CD4-positive, alpha-beta T cell (primary cell): ENCODE measurements around the gene KCNMA1. TPM values are rescaled to one million over a fixed set of nuclear protein-coding genes. Genes with fewer than 3 reads are reported as not detected.

Experiments used
- ATAC-seq: fragments of 200-7000 bp; cut with Tn5 transposase; one replicate; pipeline ENCODE4 v1.10.0; 2022; ENCODE audit warnings: mild to moderate bottlenecking; ENCODE audit not compliant: poor library complexity
- CTCF ChIA-PET: fragments of 350-600 bp; sonication (Branson Sonifier 250); formaldehyde crosslinking; loops from one replicate; lab custom pipeline; 2021; ENCODE audit warnings: antibody characterized with exemption, inconsistent platforms; lab: Charles Lee
- POLR2A ChIA-PET: fragments of 350-600 bp; sonication (Branson Sonifier 250); formaldehyde crosslinking; loops from one replicate; lab custom pipeline; 2021; ENCODE audit warnings: antibody characterized with exemption, inconsistent platforms; lab: Charles Lee
- DNase-seq, 14 experiments: peaks; one replicate each; pipeline ENCODE4 v3.0.0-alpha.2; 2013 to 2020; ENCODE audit warnings: mixed read lengths in 2 of 14
- H3K27ac ChIP-seq, 2 donors: one replicate each; pipeline versions ENCODE4 v1.5.1 to v1.7.0; 2013; ENCODE audit warnings: low read length in 2 of 2, low read depth in 1 of 2, mild to moderate bottlenecking in 1 of 2
- H3K27me3 ChIP-seq, 2 experiments: 1 replicate in 1 of 2; 2 replicates in 1 of 2; pipeline versions ENCODE4 v1.6.1 to v1.7.0; 2013; ENCODE audit warnings: low read length in 2 of 2, control low read depth in 1 of 2, mild to moderate bottlenecking in 1 of 2, moderate library complexity in 1 of 2; ENCODE audit not compliant: insufficient read depth in 2 of 2, control insufficient read depth in 1 of 2
- H3K36me3 ChIP-seq: one replicate; pipeline ENCODE4 v1.6.1; 2013; ENCODE audit warnings: low read length, control low read depth; ENCODE audit not compliant: insufficient read depth
- H3K4me1 ChIP-seq: one replicate; pipeline ENCODE4 v1.6.1; 2013; ENCODE audit warnings: low read length, control low read depth; ENCODE audit not compliant: insufficient read depth
- H3K4me3 ChIP-seq: one replicate; pipeline ENCODE4 v1.5.1; 2013; ENCODE audit warnings: mild to moderate bottlenecking, low read length, moderate library complexity
- H3K9me3 ChIP-seq, 2 experiments: 1 replicate in 1 of 2; 2 replicates in 1 of 2; pipeline versions ENCODE4 v1.6.1 to v1.7.0; 2013; ENCODE audit warnings: low read length in 2 of 2, mild to moderate bottlenecking in 2 of 2, control low read depth in 1 of 2, moderate library complexity in 1 of 2; ENCODE audit not compliant: control insufficient read depth in 1 of 2, insufficient read depth in 1 of 2
- H3K27ac Mint-ChIP-seq: one replicate; pipeline ENCODE4 v1.8.0; 2020; ENCODE audit warnings: mixed read lengths
- H3K27me3 Mint-ChIP-seq: one replicate; pipeline ENCODE4 v1.8.0; 2021; ENCODE audit warnings: mixed read lengths
- H3K36me3 Mint-ChIP-seq: one replicate; pipeline ENCODE4 v1.8.0; 2021; ENCODE audit warnings: low read depth, mixed read lengths
- H3K4me1 Mint-ChIP-seq: one replicate; pipeline ENCODE4 v1.8.0; 2021; ENCODE audit warnings: low read depth, mixed read lengths
- H3K4me3 Mint-ChIP-seq: one replicate; pipeline ENCODE4 v1.8.0; 2020; ENCODE audit warnings: mild to moderate bottlenecking, mixed read lengths
- H3K9me3 Mint-ChIP-seq: one replicate; pipeline ENCODE4 v1.8.0; 2020; ENCODE audit warnings: mixed read lengths
- intact Hi-C, 2 experiments: fragments of 100-400 bp; cut with DNase I in 1 of 2; cut with micrococcal nuclease in 1 of 2; formaldehyde crosslinking; loops; one replicate each; pipeline versions ENCODE4 v1.15.1 to v1.9.0; 2023 to 2025; cut with DNase I, micrococcal nuclease
- total RNA-seq, 174 experiments: library from RNA in 2 of 174; stranded (reverse) in 2 of 174; gene quantifications; one replicate each; pipeline ENCODE4 v1.2.3 and lab custom pipeline; 2021 to 2026
- TF ChIP-seq, protein P1 (sequence below): fragments of 200-600 bp; IDR thresholded peaks from one replicate; pipeline ENCODE4 v1.8.0; 2022; ENCODE audit warnings: antibody characterized with exemption, mild to moderate bottlenecking

Gene KCNMA1
- total RNA-seq, 2 experiments from 2014 or later: not detected

DNA sequence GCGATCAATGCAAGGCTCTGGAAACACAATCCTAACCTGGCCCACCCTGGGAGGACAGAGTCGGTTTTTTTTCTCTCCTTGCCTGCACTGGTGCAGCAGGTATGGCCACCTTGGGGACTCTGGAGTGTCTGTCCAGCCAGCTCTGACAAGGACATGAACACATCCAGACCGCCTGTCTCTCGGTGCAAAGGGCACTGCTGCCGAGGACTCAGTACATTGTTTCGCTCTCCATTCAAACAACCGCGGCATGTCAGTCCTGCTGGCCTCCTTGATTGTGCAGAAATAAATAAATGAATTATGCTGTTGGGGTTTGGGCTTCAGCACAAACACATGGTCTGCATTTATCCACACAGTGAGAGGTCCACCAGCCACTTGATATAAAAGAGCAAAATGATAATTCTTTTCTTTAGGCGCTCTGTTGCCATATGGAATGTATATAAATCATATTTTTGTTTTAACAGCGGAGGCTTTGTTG is 565.2 kb downstream of the KCNMA1 start:
- intact Hi-C loops: no loop called here
- H3K9me3 ChIP-seq: no peaks in the 10 kb centered on the region
- no peak overlapping the region for H3K4me3 Mint-ChIP-seq
- no peak overlapping the region for H3K27ac Mint-ChIP-seq
- no peaks in the 10 kb centered on the region for H3K4me1 Mint-ChIP-seq
- TF ChIP-seq, protein P1, sequence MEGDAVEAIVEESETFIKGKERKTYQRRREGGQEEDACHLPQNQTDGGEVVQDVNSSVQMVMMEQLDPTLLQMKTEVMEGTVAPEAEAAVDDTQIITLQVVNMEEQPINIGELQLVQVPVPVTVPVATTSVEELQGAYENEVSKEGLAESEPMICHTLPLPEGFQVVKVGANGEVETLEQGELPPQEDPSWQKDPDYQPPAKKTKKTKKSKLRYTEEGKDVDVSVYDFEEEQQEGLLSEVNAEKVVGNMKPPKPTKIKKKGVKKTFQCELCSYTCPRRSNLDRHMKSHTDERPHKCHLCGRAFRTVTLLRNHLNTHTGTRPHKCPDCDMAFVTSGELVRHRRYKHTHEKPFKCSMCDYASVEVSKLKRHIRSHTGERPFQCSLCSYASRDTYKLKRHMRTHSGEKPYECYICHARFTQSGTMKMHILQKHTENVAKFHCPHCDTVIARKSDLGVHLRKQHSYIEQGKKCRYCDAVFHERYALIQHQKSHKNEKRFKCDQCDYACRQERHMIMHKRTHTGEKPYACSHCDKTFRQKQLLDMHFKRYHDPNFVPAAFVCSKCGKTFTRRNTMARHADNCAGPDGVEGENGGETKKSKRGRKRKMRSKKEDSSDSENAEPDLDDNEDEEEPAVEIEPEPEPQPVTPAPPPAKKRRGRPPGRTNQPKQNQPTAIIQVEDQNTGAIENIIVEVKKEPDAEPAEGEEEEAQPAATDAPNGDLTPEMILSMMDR: no peak
- POLR2A ChIA-PET: no interaction called here
- DNase-seq (no peak), ATAC-seq (no peak)
- H3K9me3 Mint-ChIP-seq: no peaks in the 10 kb centered on the region
- no peaks in the 10 kb centered on the region for H3K36me3 Mint-ChIP-seq
- no peak overlapping the region for H3K4me3 ChIP-seq
- no peak overlapping the region for H3K27ac ChIP-seq
- CTCF ChIA-PET: no interaction called here
- H3K27me3 Mint-ChIP-seq: no peaks in the 10 kb centered on the region
- no peaks in the 10 kb centered on the region for H3K36me3 ChIP-seq
- no peaks in the 10 kb centered on the region for H3K4me1 ChIP-seq
- H3K27me3 ChIP-seq: no peaks in the 10 kb centered on the region

DNA sequence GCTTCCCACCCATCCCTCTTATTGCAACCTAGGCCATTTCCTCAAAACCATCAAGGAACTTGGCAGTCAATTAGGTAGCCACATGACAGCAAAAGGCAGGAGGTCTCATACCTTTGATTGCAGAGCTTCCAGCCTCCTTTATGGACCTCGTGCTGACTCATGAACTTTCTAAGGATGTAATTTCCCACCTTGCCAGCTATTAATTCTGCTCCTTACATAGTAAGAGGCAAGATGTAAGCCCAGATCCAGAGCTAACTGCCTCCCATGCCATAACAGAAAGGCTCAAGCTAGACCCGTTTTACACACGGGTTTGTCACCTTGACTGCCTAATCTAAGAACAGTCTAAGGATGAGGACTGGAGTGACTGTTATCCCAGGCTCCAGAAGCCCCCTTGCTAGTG is 565.7 kb downstream of the KCNMA1 start:
- POLR2A ChIA-PET: no interaction called here
- CTCF ChIA-PET: no interaction called here

DNA sequence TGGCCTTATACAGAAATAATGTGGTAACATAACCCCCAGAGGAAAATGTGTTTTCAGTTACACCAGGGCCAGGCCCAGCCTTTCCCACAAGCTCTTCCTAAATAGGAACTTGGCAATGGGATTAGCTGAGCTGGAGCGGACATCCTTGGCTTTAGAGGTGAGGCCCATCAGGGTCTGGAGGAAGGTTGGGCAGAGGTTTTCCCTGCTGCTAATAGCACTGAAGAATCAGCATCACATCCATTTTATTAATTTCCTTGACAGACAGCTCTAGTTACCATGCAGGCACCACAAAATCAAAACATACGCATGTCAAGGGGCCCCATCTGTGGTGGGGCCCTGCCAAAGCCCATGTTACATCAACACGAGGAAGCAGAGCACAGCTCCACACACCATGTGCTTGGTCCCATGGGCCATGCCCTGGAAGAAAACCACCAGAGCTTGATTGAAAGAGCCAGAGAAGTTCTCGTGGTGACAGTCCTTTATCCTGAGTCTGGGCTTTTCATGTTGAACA is 566.6 kb downstream of the KCNMA1 start:
- ChIA-PET CTCF (no interaction called here), POLR2A (no interaction called here)
- Histone ChIP-seq H3K36me3 (no peaks in the 10 kb centered on the region), H3K4me1 (no peaks in the 10 kb centered on the region), H3K27me3 (no peaks in the 10 kb centered on the region), H3K4me3 (no peak overlapping the region), H3K27ac (no peak overlapping the region), H3K9me3 (no peaks in the 10 kb centered on the region)
- Mint-ChIP-seq H3K9me3 (no peaks in the 10 kb centered on the region), H3K27ac (no peak overlapping the region), H3K36me3 (no peaks in the 10 kb centered on the region), H3K4me3 (no peak overlapping the region), H3K4me1 (no peaks in the 10 kb centered on the region), H3K27me3 (no peaks in the 10 kb centered on the region)
- intact Hi-C loops: no loop called here
- DNase-seq (no peak), ATAC-seq (no peak)
- TF ChIP-seq, protein P1: no peak

More for the DNA sequence above, 565.7 kb downstream of the KCNMA1 start:
- intact Hi-C loops: no loop called here
- ATAC-seq (no peak), DNase-seq (no peak)
- H3K36me3 ChIP-seq: no peaks in the 10 kb centered on the region
- no peak overlapping the region for H3K4me3 ChIP-seq
- H3K27ac Mint-ChIP-seq: no peak overlapping the region
- TF ChIP-seq, protein P1: no peak
- H3K27me3 Mint-ChIP-seq: no peaks in the 10 kb centered on the region
- no peaks in the 10 kb centered on the region for H3K36me3 Mint-ChIP-seq
- H3K4me1 ChIP-seq: no peaks in the 10 kb centered on the region
- no peaks in the 10 kb centered on the region for H3K27me3 ChIP-seq
- H3K9me3 ChIP-seq: no peaks in the 10 kb centered on the region
- no peaks in the 10 kb centered on the region for H3K9me3 Mint-ChIP-seq
- H3K4me1 Mint-ChIP-seq: no peaks in the 10 kb centered on the region
- no peak overlapping the region for H3K4me3 Mint-ChIP-seq
- no peak overlapping the region for H3K27ac ChIP-seq
